NCI-H2029 treated with DMSO at 0.1 percent for 48 hours (cell line): ENCODE measurements around the gene GCNT2.
"Not testable (repeated sequence)": the region's sequence is repeated elsewhere in the genome, so short reads cannot be mapped to it uniquely, and the experiment has no call there.

ENCODE experiments used
- DNase-seq: peaks from one replicate; lab custom pipeline; 2025; lab: John Stamatoyannopoulos, UW

The GCNT2 gene

GRCh38 chr6:10521104-10521808, at the start of gene GCNT2:
Gene GCNT2, plus strand, starts transcription at chr6:10521351. Its CDS starts 7,561 bp downstream, at chr6:10528912.
- DNase-seq, result peak; percentile 34

GRCh38 chr6:10472634-10473033, 48.5 kb upstream of the GCNT2 start:
- DNase-seq, result no peak

- peak; percentile 72 for DNase-seq
These were observed 42.7 kb upstream of the GCNT2 start for GRCh38 chr6:10478187-10479040.

- no peak for DNase-seq
These were observed 41.0 kb upstream of the GCNT2 start for GRCh38 chr6:10479939-10480700.

- no peak for DNase-seq
These were observed 40.0 kb upstream of the GCNT2 start for GRCh38 chr6:10481101-10481500.

- no peak for DNase-seq
These were observed 38.4 kb upstream of the GCNT2 start for GRCh38 chr6:10482636-10483257.

GRCh38 chr6:10484912-10485311, 36.2 kb upstream of the GCNT2 start:
- DNase-seq, result peak; percentile 25

GRCh38 chr6:10485406-10485805, 35.7 kb upstream of the GCNT2 start:
- no peak for DNase-seq

- no peak for DNase-seq
These were observed 34.9 kb upstream of the GCNT2 start for GRCh38 chr6:10486215-10486614.

GRCh38 chr6:10486944-10487588, 34.1 kb upstream of the GCNT2 start:
- DNase-seq, result not testable (repeated sequence)

GRCh38 chr6:10487668-10488327, 33.4 kb upstream of the GCNT2 start:
- no peak for DNase-seq

- DNase-seq, result no peak
These were observed 29.7 kb upstream of the GCNT2 start for GRCh38 chr6:10491463-10491862.

GRCh38 chr6:10491905-10492304, 29.2 kb upstream of the GCNT2 start:
- not testable (repeated sequence) for DNase-seq

GRCh38 chr6:10495029-10495428, 26.1 kb upstream of the GCNT2 start:
- DNase-seq, result no peak

- no peak for DNase-seq
These were observed 15.6 kb upstream of the GCNT2 start for GRCh38 chr6:10505529-10505928.

- no peak for DNase-seq
These were observed 13.9 kb upstream of the GCNT2 start for GRCh38 chr6:10507298-10507697.

GRCh38 chr6:10507715-10508114, 13.4 kb upstream of the GCNT2 start:
- DNase-seq, result no peak

GRCh38 chr6:10510592-10511367, 10.4 kb upstream of the GCNT2 start:
- peak; percentile 64 for DNase-seq

- DNase-seq, result no peak
These were observed 9.7 kb upstream of the GCNT2 start for GRCh38 chr6:10511477-10511876.

- no peak for DNase-seq
These were observed 7.6 kb upstream of the GCNT2 start for GRCh38 chr6:10513544-10513943.
